ENCODE measurements around the gene AK1. TPM values are rescaled to one million over a fixed set of nuclear protein-coding genes. Genes with fewer than 3 reads are reported as not detected.

The AK1 gene
- total and polyA plus RNA-seq, 9 of the 15 experiments (the other 6 are each of a cell fraction or from before 2014, with no cell fraction given), result 10.1 to 71.8 (median 39.0) TPM

- TF ChIP-seq HBP1 (CRISPR knock-in tag; IDR thresholded peaks at IDR 0.05) (no peak), CSDE1 (IDR thresholded peaks at IDR 0.05) (no peak), ZNF512 (tag; IDR thresholded peaks at IDR 0.05) (no peak), NFIX (CRISPR knock-in tag; IDR thresholded peaks at IDR 0.05; ENCODE audit: low read depth) (no peak), SOX6 (IDR thresholded peaks at IDR 0.05) (no peak), CHD2 (IDR thresholded peaks at IDR 0.05; ENCODE audit: low read depth, low read length) (no peak), ELK3 (CRISPR knock-in tag; IDR thresholded peaks at IDR 0.05) (no peak), ZNF318 (IDR thresholded peaks at IDR 0.05; ENCODE audit: borderline replicate concordance in 1 of 2, low read depth in 1 of 2) (no peak), SMARCA4 (IDR thresholded peaks at IDR 0.05) (no peak)
- TF ChIP-seq, protein P1, sequence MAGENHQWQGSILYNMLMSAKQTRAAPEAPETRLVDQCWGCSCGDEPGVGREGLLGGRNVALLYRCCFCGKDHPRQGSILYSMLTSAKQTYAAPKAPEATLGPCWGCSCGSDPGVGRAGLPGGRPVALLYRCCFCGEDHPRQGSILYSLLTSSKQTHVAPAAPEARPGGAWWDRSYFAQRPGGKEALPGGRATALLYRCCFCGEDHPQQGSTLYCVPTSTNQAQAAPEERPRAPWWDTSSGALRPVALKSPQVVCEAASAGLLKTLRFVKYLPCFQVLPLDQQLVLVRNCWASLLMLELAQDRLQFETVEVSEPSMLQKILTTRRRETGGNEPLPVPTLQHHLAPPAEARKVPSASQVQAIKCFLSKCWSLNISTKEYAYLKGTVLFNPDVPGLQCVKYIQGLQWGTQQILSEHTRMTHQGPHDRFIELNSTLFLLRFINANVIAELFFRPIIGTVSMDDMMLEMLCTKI (IDR thresholded peaks at IDR 0.05; ENCODE audit: partially characterized antibody), result no peak
Observed at GRCh38 chr9:127898433-127899127, 21.1 kb upstream of the AK1 start (continued).
